GM18909 (cell line): ENCODE data around the gene METTL14.

ENCODE experiments used
- ATAC-seq: cut with Tn5 transposase; IDR thresholded peaks from one replicate; pipeline ENCODE4 v1.9.1; 2021; ENCODE audit warnings: mild to moderate bottlenecking; ENCODE audit not compliant: unreplicated experiment, poor library complexity

Gene METTL14

DNA sequence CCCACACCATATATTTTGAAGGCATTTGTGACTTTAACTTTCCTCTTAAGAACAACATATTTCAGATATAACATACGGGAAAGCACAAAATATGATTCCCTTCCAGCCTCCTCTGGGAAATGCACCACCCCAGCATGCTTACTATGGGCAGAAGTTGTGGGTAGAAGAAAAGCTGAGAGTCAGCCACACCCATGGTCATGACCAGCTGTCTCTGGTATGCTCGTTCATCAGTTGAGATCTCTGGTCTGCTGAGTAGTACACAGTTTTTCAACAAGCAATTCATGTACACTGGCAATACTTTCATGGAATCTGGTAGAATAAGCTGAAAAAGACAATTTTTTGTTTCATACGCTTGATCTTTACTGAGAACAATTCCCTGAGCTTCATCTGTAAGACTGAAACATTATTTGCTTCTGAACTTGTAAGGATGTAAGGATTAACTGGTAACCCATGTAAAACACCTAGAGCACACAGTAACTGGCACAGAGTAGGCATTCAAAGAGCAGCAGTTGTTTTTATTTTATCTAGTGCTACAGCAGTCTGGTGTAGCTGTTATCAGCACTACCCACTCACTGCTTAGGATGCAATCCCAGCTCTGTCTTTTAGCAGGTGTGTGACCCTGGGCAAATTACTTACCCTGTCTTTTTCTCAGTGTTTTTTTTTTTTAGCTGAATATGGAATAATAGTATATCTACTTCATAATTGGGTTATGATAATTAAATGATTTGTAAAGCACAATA is 47.6 kb downstream of the METTL14 start:
- ATAC-seq, result no peak

DNA sequence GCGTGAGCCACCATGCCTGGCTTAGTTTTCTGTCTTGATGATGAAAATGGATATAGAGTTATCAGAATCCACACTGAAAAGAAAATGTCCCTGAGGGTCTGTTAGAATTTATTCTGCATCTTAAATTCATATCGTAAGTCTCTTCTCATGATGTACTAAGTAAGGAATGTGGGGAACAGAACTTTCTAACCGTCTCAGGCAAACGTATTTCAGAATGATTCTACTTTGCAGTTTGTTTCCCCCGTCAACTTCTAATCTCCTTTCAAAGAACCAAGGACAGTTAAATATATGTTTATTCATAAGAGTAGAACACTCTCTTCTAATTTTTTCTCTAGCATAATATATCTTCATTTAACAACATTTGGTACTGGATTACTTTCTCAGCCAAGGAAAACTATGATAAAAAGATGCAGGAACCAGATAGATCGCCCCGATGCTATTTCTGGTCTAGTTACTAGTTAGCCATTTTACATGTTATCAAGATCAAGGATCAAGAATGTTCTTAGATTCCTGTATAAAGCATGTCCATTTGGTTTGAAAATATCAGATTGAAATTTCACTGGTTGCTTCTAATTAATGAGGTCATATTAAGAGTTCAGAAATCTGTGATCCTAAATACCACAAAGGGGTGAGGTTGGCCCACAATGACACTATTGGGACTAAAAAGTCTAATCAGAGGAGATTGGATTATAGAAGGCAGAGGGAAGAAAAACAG is 49.5 kb downstream of the METTL14 start:
- ATAC-seq, result no peak

DNA sequence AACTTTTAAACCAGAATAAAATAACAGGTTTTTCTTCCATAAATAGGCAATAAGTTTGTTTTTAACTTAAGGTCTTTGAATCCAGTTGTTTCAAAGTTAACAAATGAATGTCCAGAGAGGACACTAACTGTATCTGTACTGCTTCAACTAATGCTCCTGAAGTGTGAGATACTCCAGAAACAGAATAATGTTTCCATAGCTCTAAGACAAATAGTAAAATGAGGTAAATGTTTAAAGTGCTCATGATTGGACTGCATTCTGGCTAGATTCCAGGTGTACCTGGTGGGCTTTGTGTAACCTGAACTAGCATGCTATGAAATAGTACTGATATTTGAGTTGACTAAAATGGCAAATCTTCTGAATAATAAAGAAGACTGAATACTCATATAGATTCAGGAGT is 51.7 kb downstream of the METTL14 start:
- ATAC-seq, result no peak

DNA sequence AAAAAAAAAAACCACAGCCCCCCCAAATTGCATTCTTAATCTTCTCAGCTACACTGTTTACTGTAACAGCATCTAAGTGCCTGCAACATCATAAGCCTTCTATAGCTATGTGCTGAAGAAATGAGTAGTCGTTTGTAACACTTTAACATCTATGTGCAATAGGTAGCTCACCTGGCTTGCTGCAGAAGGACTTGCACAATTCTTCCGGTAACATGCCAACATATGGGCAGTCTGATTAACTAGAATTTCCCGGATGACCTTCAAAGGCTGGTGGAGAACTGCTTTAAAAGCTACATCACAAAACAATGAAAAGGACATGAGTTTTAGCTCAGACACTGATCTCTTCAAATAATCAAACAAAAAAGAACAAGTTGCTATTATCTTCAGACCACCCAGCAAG is 52.9 kb downstream of the METTL14 start:
- no peak for ATAC-seq

DNA sequence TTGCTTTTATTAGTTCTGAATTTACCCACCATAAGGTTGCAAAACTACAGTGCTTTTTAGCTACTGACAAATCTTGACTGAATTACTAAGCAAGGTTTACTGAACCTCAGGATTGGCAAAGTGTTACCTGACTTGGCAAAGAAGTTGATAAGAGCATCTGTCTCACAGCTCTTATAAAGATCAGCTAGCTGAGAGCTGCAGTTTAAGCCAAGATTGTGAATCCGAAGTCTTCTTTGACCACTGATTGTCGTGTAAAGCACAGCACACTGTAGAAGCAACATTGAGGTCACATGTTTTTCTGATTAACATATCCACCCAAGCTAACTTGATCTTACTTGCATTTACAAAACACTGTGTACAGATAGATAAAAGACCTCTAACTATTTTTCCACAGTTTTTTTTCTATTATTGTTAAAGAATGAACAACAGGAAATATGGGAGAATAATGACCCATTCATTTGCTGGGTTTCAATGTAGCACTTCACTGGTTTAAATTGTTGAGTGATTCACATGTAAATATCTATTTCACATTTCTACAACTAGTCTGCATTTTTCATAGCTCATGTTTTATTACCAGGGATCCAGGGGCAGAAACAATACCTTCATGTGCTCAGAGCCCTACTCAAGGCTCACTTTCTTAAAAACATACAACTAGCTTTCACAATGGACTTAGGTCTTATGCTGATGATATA is 54.0 kb downstream of the METTL14 start:
- ATAC-seq, result no peak

DNA sequence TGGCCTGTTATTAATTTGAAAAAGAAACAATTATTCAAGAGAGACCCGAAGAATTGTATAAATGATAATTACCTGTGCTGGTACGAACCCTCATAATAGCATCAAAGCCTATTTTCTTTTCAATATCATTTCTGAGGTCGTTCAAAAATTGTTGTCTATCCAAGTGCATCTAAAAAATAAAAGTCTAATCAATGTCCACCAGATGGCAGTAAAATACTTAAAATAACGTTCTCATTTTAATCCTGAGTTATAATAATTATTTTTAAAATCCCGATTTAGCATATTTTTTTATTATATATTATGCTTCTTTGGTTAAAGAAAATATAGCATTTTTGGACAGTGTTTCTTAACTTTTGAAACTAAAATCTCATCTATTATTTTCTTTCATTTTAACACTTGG is 55.7 kb downstream of the METTL14 start:
- no peak for ATAC-seq

DNA sequence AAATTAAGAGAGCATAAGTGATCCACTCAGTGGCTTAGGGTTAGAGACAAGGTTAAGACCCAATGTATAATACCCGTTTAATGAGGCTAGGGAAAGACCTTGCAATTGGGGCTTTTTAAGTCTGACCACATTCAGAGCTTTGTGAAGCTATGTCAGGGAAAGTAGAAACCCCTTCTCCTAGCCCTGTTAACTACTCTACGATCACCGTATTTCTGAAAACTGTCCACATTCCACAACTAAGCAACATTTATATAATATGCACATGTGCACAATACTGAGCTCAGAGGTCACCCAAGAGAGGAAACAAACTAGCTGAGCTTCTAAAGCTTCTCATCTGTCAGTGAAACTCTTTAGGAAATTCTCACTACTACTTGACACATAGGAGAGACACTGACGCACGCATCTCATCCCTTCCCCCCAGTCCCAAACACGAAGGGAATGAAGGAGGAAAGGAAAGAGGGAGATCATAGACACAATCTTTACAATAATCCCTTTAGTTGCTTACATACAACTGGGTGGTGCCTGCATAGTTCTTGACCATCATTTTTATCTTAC is 56.2 kb downstream of the METTL14 start:
- ATAC-seq, result no peak

DNA sequence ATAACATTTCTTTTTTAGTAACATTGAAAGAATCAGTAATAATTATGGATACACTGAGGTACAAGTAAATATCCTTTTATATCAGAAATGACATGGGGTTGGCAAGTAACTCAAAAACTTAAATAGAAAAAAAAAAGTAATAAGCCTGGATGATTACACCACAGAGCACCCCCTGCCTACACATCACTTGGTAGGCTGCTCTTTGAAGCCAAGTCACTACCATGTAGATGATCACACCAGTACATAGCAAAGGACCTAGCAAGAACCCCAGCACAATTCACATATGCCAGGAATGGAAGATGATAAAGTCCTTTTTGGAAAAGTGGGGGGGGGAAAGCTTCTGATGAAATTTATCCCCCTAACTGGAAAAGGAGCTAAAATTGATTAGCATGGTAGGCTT is 56.9 kb downstream of the METTL14 start:
- ATAC-seq, result no peak

DNA sequence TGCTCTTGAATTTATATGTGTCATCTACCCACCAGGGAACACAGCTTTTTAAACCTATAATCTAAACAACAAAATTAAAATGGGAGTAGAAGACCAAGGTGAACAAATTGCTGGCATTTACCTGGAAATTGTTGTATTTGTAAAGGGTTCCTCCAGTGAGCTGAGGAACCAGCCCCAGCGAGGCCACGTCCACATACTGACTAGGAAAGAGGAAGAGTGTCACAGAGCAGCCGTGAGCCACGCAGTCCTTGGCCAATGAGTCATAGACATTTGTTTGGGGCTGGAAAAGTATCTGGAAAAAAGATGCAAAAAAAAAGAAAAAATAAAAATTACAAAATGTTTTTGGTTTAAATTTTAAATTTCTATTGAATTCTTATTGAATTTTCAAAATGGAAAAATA is 58.7 kb downstream of the METTL14 start:
- no peak for ATAC-seq

DNA sequence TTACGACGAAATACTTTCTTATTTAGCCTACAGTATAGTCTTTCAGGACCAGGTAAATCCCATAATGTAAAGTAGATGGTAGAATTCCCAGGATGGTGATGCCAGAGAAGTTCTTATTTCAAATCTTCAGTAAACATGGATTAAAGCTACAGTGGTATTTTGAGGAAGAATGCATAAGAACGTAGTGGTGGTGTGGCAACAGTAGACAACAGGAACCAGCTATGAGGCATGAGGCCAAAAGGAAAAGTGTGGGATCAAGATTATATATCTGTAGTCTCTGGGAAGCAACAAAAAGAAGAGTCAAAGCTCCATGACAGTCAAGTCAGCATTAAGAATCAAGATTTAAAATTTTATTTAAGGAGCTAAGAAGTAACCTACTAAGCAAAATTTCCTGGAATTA is 60.2 kb downstream of the METTL14 start:
- no peak for ATAC-seq

DNA sequence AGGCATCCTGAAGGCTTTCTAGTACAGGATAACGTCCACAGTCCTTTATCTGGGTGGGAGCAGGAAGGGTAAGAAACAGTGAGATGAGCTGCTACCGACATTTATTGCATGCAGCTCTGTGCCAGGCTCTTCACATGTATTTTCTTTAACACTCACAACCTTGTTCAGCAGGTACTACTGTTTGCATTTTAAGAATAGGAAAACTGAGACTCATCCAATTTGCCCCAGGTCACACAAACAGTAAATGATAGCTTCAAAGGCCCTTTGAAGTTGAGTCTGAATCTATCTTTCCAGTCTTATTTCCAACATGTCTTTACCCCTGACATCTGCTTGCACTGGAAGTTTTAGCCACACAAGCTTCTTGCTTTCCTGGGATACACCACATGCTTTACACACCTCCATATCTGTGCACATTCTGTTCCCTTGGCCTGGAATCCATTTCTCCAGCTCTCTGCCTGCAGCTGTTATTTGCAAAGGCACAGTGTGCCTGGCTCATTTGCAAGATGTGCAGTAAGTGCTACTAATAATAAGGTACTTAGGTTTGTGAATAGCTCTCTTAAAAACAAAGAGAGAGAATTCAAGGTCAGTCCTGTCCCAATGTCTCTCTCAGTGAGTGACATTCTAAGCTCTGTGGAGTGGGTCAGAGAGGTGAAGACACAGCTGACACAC is 61.2 kb downstream of the METTL14 start:
- ATAC-seq, result no peak

DNA sequence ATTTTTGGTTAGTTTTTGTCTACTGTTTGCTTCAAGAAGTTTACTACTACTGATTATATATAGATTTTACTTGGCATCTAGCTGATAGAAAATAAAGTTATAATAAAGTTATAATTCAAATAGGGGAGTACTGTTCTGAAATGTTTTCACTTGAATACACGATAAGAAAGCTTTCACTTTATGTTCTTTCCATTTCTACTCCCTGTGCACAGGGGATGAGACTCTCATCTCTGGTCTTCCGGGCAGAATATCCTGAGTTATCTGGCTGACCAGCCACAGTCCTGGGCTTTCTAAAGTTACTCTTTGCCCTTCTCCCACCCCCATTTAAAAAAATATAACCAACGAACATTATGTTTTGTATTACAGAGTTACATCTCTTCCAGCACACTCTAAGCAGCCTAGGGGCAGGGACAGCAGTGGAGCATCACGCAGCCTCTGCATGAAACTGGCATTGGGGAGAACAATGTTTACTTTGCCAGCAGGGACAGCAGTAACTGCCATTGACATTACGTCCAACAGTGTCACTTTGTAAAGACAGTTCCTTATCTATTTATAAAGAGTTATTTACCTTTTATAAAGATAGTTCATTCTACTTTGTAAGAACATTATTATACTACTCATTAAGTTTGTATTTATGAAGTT is 64.3 kb downstream of the METTL14 start:
- no peak for ATAC-seq

DNA sequence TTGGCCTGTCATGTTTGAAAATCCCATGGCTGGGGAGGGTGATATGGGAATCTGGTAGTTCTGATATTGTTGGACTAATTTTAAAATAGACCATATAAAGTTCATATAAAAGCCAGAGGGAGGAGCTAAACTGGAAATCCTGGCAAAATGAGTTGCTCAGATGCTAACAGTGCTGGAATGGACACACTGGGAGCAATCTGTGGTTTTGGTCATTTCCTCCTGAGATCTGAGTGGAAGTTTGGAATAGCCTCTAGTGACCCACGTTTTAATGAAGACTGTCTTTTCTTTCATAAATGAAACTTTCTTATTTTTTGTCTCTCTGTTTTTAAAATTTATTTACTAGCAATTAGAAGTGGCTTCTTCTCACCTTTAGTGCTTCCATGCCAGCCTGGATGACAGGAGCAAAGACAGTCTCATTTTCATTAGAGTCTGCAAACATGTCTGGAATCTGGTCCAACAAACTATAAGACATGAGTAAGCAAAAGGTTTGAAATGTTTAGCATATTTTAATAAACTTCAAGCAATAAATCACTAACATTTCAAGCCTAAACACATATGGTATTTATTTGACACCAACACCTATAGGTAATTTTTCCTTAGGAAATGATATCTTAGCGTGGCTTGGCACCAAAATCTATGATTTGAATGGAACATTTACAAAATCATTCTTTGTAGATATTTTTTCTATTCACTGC is 66.6 kb downstream of the METTL14 start:
- no peak for ATAC-seq

DNA sequence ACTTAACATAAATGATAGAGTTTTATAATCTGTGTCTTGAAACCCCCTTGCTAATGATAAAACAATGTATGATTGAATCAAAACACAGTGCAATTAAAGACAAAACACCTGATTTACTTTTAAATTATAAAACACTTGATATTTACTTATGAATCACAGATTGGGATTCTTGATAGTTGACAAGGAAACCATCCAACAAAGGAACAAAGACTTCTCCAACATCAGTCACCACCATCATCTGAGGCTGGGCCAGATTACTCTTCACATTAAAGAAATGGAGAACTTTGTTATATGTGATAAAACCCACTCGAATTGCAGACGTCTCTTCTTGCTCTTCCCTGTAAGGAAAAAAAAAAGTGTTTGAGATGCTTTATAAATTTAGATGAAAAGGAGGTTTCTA is 67.4 kb downstream of the METTL14 start:
- ATAC-seq, result no peak

DNA sequence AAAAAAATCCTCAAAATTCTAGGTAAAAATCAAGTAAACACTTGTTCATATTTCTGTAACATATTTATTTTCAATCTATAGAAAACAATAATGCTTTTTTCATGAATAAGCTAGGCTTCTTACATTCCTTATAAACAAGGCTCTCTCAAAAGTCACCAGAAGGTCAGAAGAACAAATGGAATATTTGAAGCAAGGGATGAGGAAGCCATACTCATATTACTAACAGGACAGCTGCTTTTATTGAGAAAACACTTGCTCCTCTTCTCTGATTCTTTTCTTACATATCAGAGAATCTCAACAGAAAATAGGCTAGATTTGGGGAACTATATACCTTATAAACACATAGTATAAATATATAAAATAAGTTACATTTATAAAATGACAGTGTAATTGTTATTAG is 67.9 kb downstream of the METTL14 start:
- ATAC-seq, result no peak

DNA sequence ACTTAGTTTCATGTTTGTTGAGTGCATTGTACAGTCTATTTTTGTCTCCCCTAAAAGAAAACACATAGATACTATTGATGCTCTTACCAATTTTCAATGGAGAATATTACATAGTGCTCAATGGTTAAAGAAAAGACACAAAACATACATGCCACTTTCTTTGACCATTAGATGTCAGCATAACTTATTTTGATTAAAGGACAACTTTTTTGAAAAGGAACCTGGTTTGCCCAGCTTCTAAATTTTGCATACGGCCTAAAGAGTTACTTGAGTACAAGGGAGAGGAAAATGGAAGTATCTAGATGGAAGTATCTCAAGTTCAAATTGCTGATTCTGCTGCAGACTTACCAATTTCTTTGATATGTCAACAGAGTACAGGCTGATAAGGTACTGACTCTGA is 68.5 kb downstream of the METTL14 start:
- no peak for ATAC-seq

DNA sequence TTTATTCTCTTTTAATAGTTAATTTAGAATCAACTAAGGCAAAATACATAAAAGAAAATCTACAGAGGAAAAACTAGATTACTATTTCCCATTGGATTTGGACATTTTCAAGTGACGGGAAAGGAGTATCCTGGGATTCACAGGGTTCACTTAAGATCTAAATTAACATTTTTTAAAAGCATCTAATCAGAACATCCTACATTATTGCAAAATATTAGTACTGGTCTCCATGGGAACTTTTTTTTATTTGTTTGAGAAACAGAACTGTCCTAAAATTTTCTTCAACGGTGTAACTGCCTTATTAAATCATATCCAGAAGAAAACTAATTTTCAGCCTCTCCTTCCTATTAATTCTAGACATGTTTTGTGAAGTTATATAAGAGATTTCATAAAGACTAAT is 69.7 kb downstream of the METTL14 start:
- no peak for ATAC-seq

DNA sequence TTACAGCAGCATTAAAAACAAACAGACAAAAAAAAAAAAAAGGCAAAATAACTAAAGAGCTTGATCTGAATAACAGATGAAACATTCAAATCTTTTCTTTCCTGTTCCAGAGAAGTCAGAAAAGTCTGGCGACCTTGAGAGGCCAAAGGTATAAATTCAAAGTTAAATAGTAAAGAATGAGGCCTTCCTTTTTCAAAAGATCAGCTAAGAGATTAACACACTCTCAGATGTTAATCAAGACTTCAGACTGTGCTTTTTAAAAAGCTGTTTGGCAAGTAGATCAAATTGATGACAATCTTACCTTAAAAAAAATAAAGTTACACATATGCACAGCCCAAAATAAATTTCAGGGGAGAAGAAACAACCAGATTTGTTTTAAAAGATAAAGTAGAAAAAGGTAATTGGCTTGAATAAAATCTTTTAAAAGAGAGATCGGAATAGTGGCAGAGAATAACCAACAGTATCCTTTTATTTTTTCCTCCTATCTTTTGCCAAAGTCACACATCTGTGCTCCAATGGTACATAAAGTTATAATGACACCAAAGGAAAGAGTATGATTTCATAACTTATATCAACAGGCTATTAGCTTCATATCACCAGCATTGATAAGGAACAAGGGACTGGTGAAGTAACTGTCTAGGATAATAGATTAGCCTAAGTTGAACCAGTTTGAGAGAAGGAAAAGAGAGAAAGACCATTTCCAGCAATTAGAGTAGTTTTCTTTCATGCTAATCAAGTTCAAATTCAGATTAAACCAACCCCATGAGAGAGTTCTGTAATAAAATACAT is 70.4 kb downstream of the METTL14 start:
- no peak for ATAC-seq

DNA sequence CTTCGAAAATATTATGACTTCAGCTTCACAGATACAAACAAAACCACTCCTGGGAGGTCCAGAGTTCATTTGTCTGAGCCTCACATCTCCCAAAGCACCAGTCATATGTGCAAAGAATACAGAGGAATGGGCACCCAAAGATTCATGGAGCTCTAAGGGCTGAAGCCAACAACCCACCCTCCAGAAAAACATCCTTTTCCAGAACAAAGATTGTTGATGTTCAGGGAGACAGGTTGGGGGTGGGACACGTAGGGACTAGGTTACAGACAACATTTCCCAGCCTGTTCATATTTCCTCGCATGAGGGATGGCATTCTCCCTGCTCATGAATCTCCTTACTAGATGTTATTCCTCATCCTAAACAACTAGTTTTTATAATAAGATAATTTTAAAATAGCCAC is 71.2 kb downstream of the METTL14 start:
- ATAC-seq, result no peak
